ENCODE measurements around the gene SCG2.

The SCG2 gene, protein sequence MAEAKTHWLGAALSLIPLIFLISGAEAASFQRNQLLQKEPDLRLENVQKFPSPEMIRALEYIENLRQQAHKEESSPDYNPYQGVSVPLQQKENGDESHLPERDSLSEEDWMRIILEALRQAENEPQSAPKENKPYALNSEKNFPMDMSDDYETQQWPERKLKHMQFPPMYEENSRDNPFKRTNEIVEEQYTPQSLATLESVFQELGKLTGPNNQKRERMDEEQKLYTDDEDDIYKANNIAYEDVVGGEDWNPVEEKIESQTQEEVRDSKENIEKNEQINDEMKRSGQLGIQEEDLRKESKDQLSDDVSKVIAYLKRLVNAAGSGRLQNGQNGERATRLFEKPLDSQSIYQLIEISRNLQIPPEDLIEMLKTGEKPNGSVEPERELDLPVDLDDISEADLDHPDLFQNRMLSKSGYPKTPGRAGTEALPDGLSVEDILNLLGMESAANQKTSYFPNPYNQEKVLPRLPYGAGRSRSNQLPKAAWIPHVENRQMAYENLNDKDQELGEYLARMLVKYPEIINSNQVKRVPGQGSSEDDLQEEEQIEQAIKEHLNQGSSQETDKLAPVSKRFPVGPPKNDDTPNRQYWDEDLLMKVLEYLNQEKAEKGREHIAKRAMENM

DNA sequence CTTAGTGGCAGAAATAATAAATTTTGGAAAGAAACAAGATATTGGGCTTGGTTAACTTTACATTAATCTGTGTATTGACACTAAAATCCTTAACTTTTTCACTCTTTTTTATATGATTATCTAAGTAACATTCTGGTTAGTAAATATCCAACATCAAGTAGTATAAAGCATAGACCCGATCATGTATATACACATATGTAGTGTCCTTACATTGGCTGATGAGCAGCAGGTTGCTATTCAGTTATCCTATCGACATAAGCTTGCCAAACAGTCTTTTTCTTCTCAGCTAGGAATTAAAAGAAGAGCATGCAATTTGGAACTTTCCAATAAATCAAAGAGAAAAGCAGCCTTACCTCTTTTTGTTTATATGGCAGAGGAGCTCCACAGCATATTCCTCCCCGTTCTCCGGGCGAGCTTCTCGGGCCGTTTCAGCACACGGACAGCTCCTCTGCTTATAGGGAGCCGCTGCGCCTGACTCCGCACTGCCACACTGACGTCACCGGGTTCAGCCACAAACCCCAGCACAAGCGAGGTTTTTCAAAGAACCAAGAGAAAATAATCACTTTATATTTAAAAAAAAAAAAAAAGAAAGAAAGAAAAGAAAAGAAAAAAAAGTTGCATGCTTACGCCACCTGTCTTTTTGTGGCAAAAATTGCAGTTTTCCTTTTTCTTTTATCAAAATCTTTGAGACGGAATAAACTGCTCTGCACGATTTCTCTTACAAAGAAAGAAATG, at the start of gene SCG2:
Gene SCG2 (minus strand): TSS at position 430 of the 735 bp plus-strand sequence. CDS start 3,079 bp downstream, outside the sequence.
- no peak for DNase-seq (ENCODE audit: low read depth in 3 of 3, low spot score in 1 of 3)

DNA sequence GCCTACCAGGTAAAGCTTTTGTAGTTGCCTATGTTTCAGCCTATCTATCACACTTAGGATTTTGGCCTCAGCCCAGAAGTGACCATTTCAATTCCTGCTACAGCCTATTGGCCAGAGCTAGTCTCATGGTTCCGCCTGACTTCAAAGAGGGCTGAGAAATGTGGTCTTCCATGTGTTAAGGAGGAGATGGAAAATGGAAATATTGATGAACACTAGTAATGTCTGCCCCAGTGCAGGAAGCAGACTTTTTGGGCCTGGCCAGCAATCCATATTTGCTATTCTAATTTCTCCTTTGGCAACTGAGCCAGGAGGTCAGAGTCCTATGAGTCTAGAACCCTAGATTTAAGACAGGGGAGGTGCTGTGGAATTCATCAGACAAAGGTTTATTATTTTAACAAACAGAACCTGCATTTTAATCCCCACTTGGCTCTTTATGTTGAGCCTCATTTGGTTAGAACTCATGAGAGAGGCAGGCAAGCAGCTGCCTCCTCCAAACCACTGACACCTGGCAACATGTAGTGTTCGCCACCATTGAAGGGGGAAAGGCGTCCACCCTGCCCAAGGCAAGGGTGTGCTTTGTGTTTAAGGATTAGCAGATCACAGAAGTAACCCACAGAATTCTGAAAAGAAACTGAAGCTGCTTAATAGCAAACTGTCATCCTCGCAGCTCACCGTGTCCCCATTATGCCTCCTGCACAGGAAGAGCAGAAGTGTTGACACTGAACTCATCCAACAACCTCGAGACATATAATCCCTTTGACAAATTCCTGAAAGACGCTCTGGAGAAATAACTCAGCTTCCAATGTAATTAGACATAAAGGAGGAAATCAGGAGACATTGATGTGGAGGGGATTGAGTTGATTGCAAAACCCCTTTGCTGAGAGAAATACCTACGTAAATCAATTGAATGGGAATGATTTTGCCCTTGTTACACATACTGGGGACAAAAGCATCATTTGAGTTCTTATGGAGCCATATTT, 47.7 kb upstream of the SCG2 start:
- DNase-seq (ENCODE audit: low read depth in 3 of 3, low spot score in 1 of 3), result no peak

DNA sequence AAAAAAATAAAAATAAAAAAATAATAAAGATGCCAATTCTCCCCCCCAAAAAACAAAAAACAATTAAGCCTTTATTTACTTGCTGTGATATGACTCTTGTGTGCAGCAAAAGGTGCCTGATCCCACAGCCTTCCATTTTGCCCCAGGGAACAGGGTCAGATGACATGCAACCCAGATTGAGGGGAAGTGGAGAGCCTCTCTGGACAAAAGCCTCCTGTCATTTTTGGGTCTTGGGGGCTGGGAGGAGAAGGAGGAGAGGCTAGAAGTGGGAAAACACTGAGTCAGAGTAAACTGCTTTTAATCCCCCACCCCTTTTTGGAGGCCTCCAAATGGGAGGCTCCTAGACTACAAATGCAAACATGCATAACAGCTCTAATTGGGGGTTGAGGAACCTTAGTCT, 46.6 kb upstream of the SCG2 start:
- DNase-seq (ENCODE audit: low read depth in 3 of 3, low spot score in 1 of 3), result no peak

DNA sequence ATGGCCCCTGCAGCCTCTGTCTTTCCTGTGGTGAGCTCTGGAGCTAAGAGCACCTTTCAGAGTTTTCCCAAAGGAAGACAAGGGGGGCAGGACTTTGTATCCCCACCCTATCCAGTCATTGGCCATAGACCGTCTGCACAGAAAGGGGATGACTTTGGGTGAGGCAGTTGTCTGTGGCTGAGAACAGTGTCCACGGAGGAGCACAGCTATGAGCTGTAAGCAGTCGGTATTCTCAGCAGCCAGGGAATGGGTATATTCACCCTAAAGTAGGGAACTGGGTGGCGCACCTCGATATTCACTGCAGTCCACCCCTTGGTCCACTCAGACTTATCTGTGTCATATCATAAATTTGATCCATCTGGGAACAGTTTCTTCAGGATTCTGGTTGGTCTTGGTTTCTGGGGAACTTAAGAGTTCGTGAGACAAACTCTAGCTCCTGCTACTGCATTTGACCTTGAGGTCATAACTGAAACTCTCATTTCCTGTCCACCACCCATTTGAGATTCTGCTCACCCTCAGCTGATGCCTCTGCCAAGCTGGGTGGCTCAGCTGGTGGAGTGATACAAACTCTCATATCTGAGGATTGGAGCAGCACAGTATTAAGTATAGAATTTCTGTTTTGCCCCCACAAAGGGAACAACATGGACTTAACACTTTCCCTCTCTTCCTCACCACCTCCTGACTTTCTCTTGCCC, 45.2 kb upstream of the SCG2 start:
- DNase-seq (ENCODE audit: low read depth in 3 of 3, low spot score in 1 of 3), result no peak

DNA sequence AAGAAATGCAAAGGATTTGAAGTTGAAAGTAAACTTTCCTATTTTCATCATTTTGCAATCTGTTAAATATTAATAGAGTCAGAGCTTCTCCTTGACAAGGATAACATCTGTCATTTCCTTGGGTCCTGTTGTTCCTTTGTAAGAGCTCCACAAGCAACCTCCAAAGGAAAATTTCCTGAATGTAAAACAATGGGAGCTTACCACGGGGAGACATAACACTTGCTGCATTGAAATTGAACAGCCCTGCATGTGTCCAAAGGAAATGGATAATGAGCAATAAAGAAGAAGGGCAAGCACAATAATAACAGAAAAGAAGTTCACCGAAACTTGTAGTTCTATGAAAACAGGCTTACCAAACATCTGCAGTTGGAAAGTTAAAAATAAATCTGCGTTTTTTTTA, 42.0 kb upstream of the SCG2 start:
- DNase-seq (ENCODE audit: low read depth in 3 of 3, low spot score in 1 of 3), result no peak

DNA sequence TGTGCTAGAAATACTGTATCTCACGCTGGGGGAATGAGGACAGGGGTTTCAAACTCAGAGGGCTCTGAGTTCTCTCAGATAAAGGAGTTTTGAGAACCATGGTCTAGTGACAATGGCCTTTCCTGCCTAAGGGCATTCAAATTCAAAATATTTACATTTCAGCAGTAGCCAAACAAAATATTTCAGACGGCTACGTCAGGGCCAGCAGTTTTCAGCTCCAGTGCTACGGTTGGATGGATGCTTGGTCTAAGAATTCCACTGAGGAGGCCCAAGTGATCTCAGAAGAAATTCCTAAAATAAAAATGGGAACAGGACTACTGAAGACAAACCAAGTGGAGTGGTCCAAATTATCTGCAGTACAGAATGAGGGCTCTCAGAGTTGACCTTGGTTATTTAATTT, 41.1 kb upstream of the SCG2 start:
- DNase-seq (ENCODE audit: low read depth in 3 of 3, low spot score in 1 of 3), result no peak

DNA sequence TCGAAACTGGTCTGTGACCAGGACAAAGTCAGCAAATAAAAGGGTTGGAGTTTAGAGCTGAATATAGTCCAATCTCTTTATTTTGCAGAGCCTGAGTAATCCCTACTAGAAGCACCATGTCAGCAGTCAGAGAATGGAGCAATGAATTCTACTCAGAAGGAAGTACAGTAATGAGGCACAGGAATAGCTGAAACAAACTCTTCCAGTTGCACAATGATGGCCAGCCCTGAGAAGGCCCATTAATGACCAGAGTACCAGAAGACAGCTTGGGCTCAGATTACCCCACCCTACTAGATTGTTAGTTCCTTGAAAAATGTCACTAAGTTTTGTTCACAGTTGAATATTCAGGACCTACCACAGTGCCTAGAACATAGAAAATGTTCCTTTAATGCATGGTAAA, 40.3 kb upstream of the SCG2 start:
- DNase-seq (ENCODE audit: low read depth in 3 of 3, low spot score in 1 of 3), result no peak

DNA sequence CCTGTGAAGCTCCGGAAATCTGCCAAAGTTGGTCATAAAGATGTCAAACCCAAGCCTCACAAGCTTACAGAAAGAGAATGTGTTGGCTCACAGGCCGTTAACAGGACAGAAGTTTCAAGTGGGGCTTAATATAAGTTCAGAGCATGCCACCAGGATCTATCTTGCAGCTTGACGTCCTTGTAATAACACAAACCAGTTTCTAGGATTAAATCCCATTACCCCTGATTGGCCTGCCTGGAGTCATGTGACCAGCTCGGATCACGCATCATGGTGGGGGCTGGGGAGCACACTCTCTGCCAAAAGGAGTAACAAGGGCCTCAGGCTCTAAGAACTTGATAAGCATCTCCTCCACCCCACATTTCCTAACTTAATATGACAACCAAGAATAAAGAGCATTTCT, 38.9 kb upstream of the SCG2 start:
- no peak for DNase-seq (ENCODE audit: low read depth in 3 of 3, low spot score in 1 of 3)

DNA sequence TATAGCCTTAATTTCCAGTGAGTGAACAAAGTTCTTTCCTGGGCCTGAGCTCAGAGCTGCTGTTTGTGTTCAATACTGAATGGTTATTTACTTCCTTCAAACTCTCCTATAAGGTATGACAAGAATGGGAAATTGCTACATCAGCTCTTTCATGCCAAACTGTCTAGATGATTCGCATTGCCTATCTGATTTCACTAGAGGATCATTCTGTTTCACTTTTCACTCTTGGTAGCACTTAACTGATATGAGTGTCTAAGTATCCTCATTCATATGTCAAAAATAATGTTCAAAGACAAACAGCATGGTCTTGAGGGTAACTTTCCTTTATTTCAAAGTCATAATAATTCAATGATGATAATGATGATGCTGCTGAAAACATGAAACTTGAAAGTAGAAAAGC, 32.9 kb upstream of the SCG2 start:
- DNase-seq (ENCODE audit: low read depth in 3 of 3, low spot score in 1 of 3), result no peak

DNA sequence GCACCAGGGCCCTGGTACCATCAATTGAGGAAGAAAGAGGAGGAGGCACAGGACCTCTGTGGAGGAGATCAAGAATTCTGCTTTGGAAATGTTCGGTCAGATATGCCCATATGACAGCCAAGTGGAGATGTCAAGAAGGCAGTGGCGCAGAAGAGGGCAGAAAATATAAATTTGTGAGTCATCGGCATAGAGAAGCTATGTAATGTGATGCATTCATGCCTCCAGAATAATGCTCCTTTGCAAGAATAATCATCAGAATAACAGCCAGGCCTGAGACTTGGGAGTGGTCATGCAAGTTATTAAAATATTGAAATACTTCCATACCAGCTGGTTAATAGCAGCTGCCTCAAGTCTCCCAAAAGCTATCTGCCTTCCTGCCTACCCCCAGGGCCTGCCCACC, 32.1 kb upstream of the SCG2 start:
- DNase-seq (ENCODE audit: low read depth in 3 of 3, low spot score in 1 of 3), result no peak

DNA sequence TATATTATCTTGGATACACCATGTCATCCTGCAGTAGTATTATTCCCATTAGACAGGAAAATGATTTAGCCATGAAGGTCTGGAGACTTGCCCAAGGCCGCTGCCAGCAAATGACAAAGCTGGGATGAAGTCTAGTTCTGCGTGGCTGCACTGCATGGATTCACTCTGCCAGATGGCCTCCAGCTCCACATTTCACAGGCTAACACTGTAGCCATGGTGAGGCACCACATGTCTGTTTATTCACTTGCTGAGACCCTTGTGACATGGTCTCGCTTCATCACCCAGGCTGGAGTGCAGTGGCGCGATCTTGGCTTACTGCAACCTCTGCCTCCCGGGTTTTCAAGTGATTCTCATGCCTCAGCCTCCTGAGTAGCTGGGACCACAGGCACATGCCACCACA, 31.5 kb upstream of the SCG2 start:
- no peak for DNase-seq (ENCODE audit: low read depth in 3 of 3, low spot score in 1 of 3)

DNA sequence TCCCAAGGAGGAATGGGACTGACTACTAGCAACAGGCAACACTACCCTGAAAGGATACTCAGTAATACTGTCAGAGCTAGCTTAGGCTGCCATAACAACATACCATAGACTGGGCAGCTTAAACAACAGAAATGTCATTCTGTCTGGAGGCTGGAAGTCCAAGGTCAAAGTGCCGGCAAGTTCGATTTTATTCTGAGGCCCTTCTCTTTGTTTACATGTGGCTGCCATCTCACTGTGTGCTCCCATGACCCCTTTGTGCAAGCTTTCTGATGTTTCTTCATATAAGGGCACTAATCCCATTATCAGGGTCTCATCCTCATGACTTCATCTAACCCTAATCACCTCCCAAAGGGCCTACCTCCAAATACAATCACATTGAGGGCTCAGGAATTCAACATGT, 30.7 kb upstream of the SCG2 start:
- no peak for DNase-seq (ENCODE audit: low read depth in 3 of 3, low spot score in 1 of 3)

DNA sequence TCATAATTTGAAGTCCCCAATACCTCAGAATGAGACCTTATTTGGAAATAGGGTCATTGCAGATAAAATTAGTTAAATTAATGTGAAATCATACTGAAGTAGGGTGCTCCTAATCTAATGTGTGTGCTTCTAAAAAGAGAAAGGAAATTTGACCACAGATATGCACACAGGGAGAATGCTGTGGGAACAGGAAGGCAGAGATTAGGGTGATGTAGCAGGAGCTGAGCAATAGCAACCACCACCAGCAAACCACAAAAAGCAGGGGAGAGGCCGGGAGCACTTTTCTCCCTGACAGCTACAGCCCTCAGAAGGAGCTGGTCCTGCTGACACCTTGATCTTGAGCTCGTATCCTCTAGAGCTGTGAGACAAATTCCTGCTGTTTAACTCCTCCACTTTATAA, 24.6 kb upstream of the SCG2 start:
- no peak for DNase-seq (ENCODE audit: low read depth in 3 of 3, low spot score in 1 of 3)

DNA sequence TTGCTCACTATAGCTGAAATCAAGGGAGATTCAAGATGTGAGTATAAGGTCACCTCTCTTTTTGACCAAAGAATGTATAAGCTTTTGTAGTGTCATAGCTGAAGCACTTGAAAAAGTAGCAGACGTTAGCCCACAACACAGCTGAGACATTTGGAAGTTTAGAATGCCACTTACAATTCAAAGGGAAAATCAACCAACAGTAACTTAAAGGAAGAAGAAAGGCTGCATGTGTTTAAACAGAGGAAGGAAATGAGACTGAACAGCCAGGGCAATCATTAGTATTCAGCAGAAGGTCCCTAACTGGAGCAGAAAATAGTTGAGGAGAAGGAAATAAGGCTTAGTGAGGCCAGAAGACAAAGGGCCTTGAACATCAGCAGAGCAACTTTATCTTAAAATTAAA, 23.5 kb upstream of the SCG2 start:
- DNase-seq (ENCODE audit: low read depth in 3 of 3, low spot score in 1 of 3), result no peak

DNA sequence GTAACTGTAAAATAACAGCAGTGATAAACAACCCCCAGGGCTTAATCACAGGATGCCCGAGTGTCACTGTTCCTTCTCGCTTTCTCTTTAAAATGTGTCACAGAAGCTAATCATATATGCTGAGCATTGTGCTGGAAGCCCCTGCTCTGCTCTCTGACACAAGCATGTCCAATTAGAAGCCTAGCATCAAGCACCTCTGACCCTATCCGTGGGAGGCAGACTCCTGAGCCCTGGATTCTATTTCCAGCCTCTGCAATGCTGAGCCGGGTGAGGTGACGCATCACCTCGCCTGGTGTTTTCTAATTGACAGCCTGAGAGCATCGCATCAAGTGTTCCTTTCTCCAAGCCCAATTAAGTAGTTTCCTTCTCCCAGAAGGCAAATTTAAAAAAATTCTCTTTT, 19.7 kb upstream of the SCG2 start:
- no peak for DNase-seq (ENCODE audit: low read depth in 3 of 3, low spot score in 1 of 3)

DNA sequence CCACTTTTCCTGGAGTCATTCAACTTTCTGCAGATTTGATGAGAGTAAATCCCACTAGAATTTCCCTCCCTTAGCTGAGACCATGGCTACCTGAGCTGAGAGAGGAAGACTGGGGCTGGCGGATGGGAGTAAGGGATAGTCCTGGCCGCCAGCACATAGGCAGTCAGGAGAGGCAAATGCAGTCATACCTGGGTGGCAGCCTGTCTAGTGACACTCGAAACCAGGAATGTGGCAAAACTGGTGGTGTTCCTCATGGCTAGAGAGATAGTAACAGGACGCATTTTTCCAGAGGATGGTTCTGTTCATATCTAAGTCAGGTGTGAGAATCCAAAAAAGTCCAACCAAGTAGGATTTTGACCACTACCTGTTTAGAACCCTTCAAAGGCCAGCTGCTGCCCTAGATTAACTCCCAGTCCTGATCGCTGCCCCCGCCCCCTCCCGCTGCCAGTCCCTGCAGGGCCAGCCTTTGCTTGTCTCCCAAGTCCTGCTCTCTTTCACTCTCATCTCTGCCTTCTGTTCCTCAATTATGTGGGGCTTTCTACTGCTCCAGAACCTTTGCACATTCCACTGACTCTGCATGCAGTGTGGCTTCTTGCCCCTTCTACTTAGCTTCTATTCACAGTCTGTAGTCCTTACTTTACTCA, 17.4 kb upstream of the SCG2 start:
- no peak for DNase-seq (ENCODE audit: low read depth in 3 of 3, low spot score in 1 of 3)

DNA sequence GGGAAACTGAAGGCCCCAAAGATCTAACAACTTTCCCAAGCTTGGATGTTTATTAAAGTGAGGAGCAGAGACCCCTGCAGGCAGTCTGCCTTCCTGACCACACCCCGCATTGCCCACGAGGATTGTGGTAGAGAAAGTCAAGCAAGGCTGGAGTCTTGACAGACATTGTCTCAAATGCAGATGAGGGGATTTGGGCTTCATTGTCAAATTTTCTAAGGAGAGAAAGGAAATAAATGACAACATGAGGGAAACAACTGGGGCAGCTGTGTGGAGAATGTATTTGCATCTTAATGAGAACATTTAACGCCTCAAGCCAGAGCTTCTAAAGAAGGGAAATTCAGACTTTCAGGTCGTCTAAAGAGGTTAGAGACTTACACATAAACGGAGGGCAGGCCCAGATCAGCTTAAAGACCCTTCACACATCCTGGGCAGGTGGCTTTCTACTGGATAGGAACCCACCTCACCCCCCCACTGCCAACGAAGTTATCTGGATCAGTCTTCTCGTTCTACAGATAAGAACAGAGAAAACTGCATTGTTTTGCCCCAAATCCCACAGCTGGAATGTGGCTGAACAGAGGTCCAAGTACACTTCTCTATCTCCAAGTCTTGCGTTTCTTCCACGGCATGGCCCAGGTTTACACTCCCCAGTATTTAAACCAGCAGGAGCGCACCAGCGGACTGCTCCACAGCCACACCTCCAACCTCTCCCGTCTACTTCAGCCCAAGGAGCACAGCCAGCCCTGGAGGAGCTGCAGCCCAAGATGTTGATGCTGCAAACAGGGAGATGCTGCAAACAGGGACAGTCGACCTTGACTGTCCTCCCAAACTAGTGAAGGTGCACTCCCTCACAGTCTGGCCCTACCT, 16.2 kb upstream of the SCG2 start:
- no peak for DNase-seq (ENCODE audit: low read depth in 3 of 3, low spot score in 1 of 3)

DNA sequence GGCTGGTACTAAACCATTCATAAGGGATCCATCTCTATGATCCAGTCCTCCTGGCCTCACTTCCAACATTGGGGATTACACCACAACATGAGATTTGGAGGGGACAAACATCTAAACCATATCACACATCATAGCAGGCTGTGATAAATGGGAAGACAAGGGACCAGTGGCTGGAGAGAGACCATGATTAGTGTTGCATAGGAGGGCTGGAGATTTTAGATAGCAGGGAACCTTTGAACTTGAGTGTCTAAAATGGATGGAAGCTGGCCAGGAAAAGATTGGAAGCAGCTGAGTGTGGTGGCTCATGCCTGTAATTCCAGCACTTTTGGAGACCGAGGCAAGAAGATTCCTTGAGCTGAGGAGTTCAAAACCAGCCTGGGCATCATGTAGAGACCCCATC, 12.4 kb upstream of the SCG2 start:
- no peak for DNase-seq (ENCODE audit: low read depth in 3 of 3, low spot score in 1 of 3)
